H9 (cell line): ENCODE measurements around the gene GLYATL2. TPM values are rescaled to one million over a fixed set of nuclear protein-coding genes. Genes with fewer than 3 reads are reported as not detected.

Source experiments
- DNase-seq: peaks from one replicate; pipeline ENCODE4 v3.0.0-alpha.2; 2017
- H2AFZ ChIP-seq: one replicate; pipeline ENCODE4 v1.6.1; 2013; ENCODE audit warnings: mild to moderate bottlenecking, low read length, control low read depth, moderate library complexity
- H2AK5ac ChIP-seq: 2 replicates; pipeline ENCODE4 v1.6.1; 2013; ENCODE audit warnings: low read length, control low read depth, mixed read lengths; ENCODE audit not compliant: insufficient read length
- H2BK120ac ChIP-seq: one replicate; pipeline ENCODE4 v1.6.1; 2013; ENCODE audit warnings: low read depth, mild to moderate bottlenecking, low read length, control low read depth, inconsistent platforms; ENCODE audit not compliant: poor library complexity, severe bottlenecking
- H2BK12ac ChIP-seq: 2 replicates; pipeline ENCODE4 v1.6.1; 2013; ENCODE audit warnings: low read length, control low read depth, mixed read lengths, low read depth; ENCODE audit not compliant: insufficient read length
- H2BK15ac ChIP-seq: 2 replicates; pipeline ENCODE4 v1.6.1; 2013; ENCODE audit warnings: low read depth, low read length, control low read depth
- H2BK20ac ChIP-seq: one replicate; pipeline ENCODE4 v1.6.1; 2013; ENCODE audit warnings: low read depth, mild to moderate bottlenecking, low read length, control low read depth, inconsistent platforms; ENCODE audit not compliant: poor library complexity, severe bottlenecking
- H2BK5ac ChIP-seq: 2 replicates; pipeline ENCODE4 v1.6.1; 2013; ENCODE audit warnings: low read length, control low read depth, mixed read lengths; ENCODE audit not compliant: insufficient read length
- H3K14ac ChIP-seq: 2 replicates; pipeline ENCODE4 v1.6.1; 2013; ENCODE audit warnings: low read length, control low read depth; ENCODE audit not compliant: insufficient read depth
- H3K18ac ChIP-seq: 2 replicates; pipeline ENCODE4 v1.6.1; 2013; ENCODE audit warnings: low read depth, mild to moderate bottlenecking, mixed read lengths, low read length, control low read depth; ENCODE audit not compliant: insufficient read length
- H3K23ac ChIP-seq: 2 replicates; pipeline ENCODE4 v1.6.1; 2013; ENCODE audit warnings: low read length, control low read depth, mixed read lengths, low read depth; ENCODE audit not compliant: insufficient read length
- H3K23me2 ChIP-seq: 2 replicates; pipeline ENCODE4 v1.6.1; 2013; ENCODE audit warnings: low read depth, mild to moderate bottlenecking, mixed read lengths, low read length, control low read depth; ENCODE audit not compliant: insufficient read length, poor library complexity, severe bottlenecking
- H3K27ac ChIP-seq: 2 replicates; pipeline ENCODE4 v1.5.1; 2013; ENCODE audit warnings: low read length, control low read depth, mixed read lengths, low read depth; ENCODE audit not compliant: insufficient read length
- H3K27me3 ChIP-seq: 2 replicates; pipeline ENCODE4 v1.6.1; 2013; ENCODE audit warnings: low read length, control low read depth, inconsistent platforms; ENCODE audit not compliant: insufficient read depth
- H3K4ac ChIP-seq: 2 replicates; pipeline ENCODE4 v1.6.1; 2013; ENCODE audit warnings: low read depth, mild to moderate bottlenecking, control low read depth, inconsistent platforms, low read length, moderate library complexity
- H3K4me1 ChIP-seq: 2 replicates; pipeline ENCODE4 v1.6.1; 2013; ENCODE audit warnings: low read length, control low read depth, inconsistent platforms; ENCODE audit not compliant: insufficient read depth
- H3K4me2 ChIP-seq: 2 replicates; pipeline ENCODE4 v1.6.1; 2013; ENCODE audit warnings: low read length, control low read depth, mixed read lengths; ENCODE audit not compliant: insufficient read length, insufficient read depth
- H3K56ac ChIP-seq: 2 replicates; pipeline ENCODE4 v1.6.1; 2013; ENCODE audit warnings: low read depth, mild to moderate bottlenecking, mixed read lengths, low read length, control low read depth; ENCODE audit not compliant: insufficient read length
- H3K79me1 ChIP-seq: 2 replicates; pipeline ENCODE4 v1.6.1; 2013; ENCODE audit warnings: low read depth, mild to moderate bottlenecking, moderate library complexity, low read length, control low read depth, inconsistent platforms; ENCODE audit not compliant: insufficient read depth, poor library complexity, severe bottlenecking
- H3K79me2 ChIP-seq: 2 replicates; pipeline ENCODE4 v1.6.1; 2013; ENCODE audit warnings: low read length, control low read depth, inconsistent platforms; ENCODE audit not compliant: insufficient read depth
- H3K9ac ChIP-seq: 2 replicates; pipeline ENCODE4 v1.6.1; 2013; ENCODE audit warnings: low read length, control low read depth, mixed read lengths; ENCODE audit not compliant: insufficient read length; ENCODE audit errors: extremely low read depth
- H3K9me3 ChIP-seq: one replicate; pipeline ENCODE4 v1.6.1; 2013; ENCODE audit warnings: low read depth, low read length, inconsistent platforms; ENCODE audit not compliant: control insufficient read depth
- H3T11ph ChIP-seq: one replicate; pipeline ENCODE4 v1.6.1; 2013; ENCODE audit warnings: mild to moderate bottlenecking, low read length, control low read depth, inconsistent platforms
- H4K20me1 ChIP-seq: one replicate; pipeline ENCODE4 v1.6.1; 2013; ENCODE audit not compliant: control insufficient read depth, insufficient read length, insufficient read depth
- H4K5ac ChIP-seq: 2 replicates; pipeline ENCODE4 v1.6.1; 2013; ENCODE audit warnings: low read depth, mild to moderate bottlenecking, mixed read lengths, low read length, control low read depth; ENCODE audit not compliant: insufficient read length
- H4K8ac ChIP-seq: replicated peaks from 2 replicates; pipeline ENCODE4 v1.6.1; 2013; ENCODE audit warnings: low read length, control low read depth, mixed read lengths, low read depth; ENCODE audit not compliant: insufficient read length
- H4K91ac ChIP-seq: 2 replicates; pipeline ENCODE4 v1.6.1; 2013; ENCODE audit warnings: low read depth, mild to moderate bottlenecking, moderate library complexity, mixed read lengths, low read length, control low read depth; ENCODE audit not compliant: insufficient read length
- H3K27ac Mint-ChIP-seq, 3 experiments: 2 replicates in 2 of 3; 3 replicates in 1 of 3; pipeline ENCODE4 v1.8.0; 2020 to 2021; ENCODE audit warnings: mixed read lengths in 3 of 3, mild to moderate bottlenecking in 1 of 3, moderate library complexity in 1 of 3
- H3K27me3 Mint-ChIP-seq: 2 replicates; pipeline ENCODE4 v1.8.0; 2021; ENCODE audit warnings: low read depth, mild to moderate bottlenecking, moderate library complexity, mixed read lengths
- H3K36me3 Mint-ChIP-seq, 3 experiments: 2 replicates in 2 of 3; 3 replicates in 1 of 3; pipeline ENCODE4 v1.8.0; 2020 to 2021; ENCODE audit warnings: low read depth in 3 of 3, mixed read lengths in 3 of 3; ENCODE audit not compliant: insufficient read depth in 1 of 3
- H3K4me1 Mint-ChIP-seq, 2 experiments: 2 replicates each; pipeline ENCODE4 v1.8.0; 2020; ENCODE audit warnings: mixed read lengths in 2 of 2
- H3K4me3 Mint-ChIP-seq, 2 experiments: 2 replicates in 1 of 2; 3 replicates in 1 of 2; pipeline ENCODE4 v1.8.0; 2020 to 2021; ENCODE audit warnings: mild to moderate bottlenecking in 2 of 2, mixed read lengths in 2 of 2, moderate library complexity in 1 of 2
- H3K9me3 Mint-ChIP-seq, 2 experiments: 2 replicates in 1 of 2; 3 replicates in 1 of 2; pipeline ENCODE4 v1.8.0; 2020; ENCODE audit warnings: mild to moderate bottlenecking in 2 of 2, mixed read lengths in 2 of 2, moderate library complexity in 1 of 2
- CTCF ChIP-seq: fragments of 200-600 bp; sonication (generic); conservative IDR thresholded peaks from 3 replicates; pipeline ENCODE4 v1.8.0; 2021; ENCODE audit warnings: antibody characterized with exemption, mild to moderate bottlenecking
- WGBS: extraction: QIAGEN DNeasy Blood & Tissue Kit; methylation state at CpG from one replicate; pipeline ENCODE4 v1.1.7; 2013; ENCODE audit warnings: missing lambda C conversion rate, low lambda C conversion rate, mixed read lengths; ENCODE audit not compliant: insufficient read length; ENCODE audit errors: extremely low coverage; 5-methylcytosine and 5-hydroxymethylcytosine counted together
- total RNA-seq: library from RNA; stranded (reverse); gene quantifications from 2 replicates; pipeline ENCODE4 v1.2.1, GENCODE V29; 2021

GLYATL2 gene
- total RNA-seq, 1 experiment from 2014 or later, result not detected

- Histone ChIP-seq H2BK5ac (no peak overlapping the region), H3K14ac (no peak overlapping the region), H3K9me3 (peaks cover 25% of the 10 kb centered on the region), H3T11ph (no peak overlapping the region), H3K9ac (no peak overlapping the region), H3K27me3 (no peaks in the 10 kb centered on the region), H2BK15ac (no peak overlapping the region), H2BK120ac (no peak overlapping the region), H3K23ac (no peak overlapping the region), H2AFZ (no peak overlapping the region), H3K27ac (no peak overlapping the region), H3K4ac (no peak overlapping the region), H3K4me1 (no peaks in the 10 kb centered on the region), H3K79me1 (no peaks in the 10 kb centered on the region), H4K8ac (no peak overlapping the region), H3K56ac (no peak overlapping the region), H2BK12ac (no peak overlapping the region), H3K23me2 (no peaks in the 10 kb centered on the region), H4K20me1 (no peaks in the 10 kb centered on the region), H3K79me2 (no peaks in the 10 kb centered on the region), H2AK5ac (no peak overlapping the region), H3K4me2 (no peak overlapping the region), H2BK20ac (no peak overlapping the region), H4K91ac (no peak overlapping the region), H3K18ac (no peak overlapping the region), H4K5ac (no peak overlapping the region)
- H3K27me3 Mint-ChIP-seq, result peaks cover 2% of the 10 kb centered on the region
- H3K4me3 Mint-ChIP-seq, result no peak overlapping the region
- no peak overlapping the region for H3K27ac Mint-ChIP-seq
- DNase-seq, result no peak
- no peaks in the 10 kb centered on the region for H3K4me1 Mint-ChIP-seq
- no peak for TF ChIP-seq CTCF
- H3K9me3 Mint-ChIP-seq, result peaks cover 80 to 83% of the 10 kb centered on the region in 2 experiments
- peaks cover 0 to 23% (median 0%) of the 10 kb centered on the region in 3 experiments; a peak in 4 of 7 replicates for H3K36me3 Mint-ChIP-seq
- no CpG with 5 or more reads among the region's 1 CpG for WGBS
Measured at GRCh38 chr11:58805065-58805464, 39.4 kb downstream of the GLYATL2 start.
